Fibroblast of lung (primary cell): Measurements from ENCODE around the gene DCAF15. TPM values are rescaled to one million over a fixed set of nuclear protein-coding genes. Genes with fewer than 3 reads are reported as not detected.

Source experiments
- DNase-seq, 2 donors: peaks; one replicate each; pipeline versions ENCODE4 v3.0.0 to v3.0.0-alpha.2; 2010; ENCODE audit warnings: low read depth in 2 of 2
- H2AFZ ChIP-seq: 2 replicates; pipeline ENCODE4 v1.5.1; 2012; ENCODE audit warnings: low read length, control low read depth, inconsistent platforms
- H3K27ac ChIP-seq: 2 replicates; pipeline ENCODE4 v1.5.1; 2011; ENCODE audit warnings: low read length, control low read depth; ENCODE audit not compliant: insufficient read depth
- H3K27me3 ChIP-seq: 2 replicates; pipeline ENCODE4 v1.5.1; 2011; ENCODE audit warnings: mild to moderate bottlenecking, low read length; ENCODE audit not compliant: control insufficient read depth, insufficient read depth
- H3K36me3 ChIP-seq: 2 replicates; pipeline ENCODE4 v1.5.1; 2011; ENCODE audit warnings: low read length; ENCODE audit not compliant: control insufficient read depth, insufficient read depth
- H3K4me1 ChIP-seq: 2 replicates; pipeline ENCODE4 v1.5.1; 2011; ENCODE audit warnings: low read length; ENCODE audit not compliant: control insufficient read depth, insufficient read depth; ENCODE audit errors: extremely low read depth
- H3K4me2 ChIP-seq: 2 replicates; pipeline ENCODE4 v1.5.1; 2011; ENCODE audit warnings: low read length, control low read depth; ENCODE audit not compliant: insufficient read depth; ENCODE audit errors: extremely low read depth
- H3K4me3 ChIP-seq, 4 experiments: fragments of 200-600 bp in 1 of 4; sonication (generic) in 1 of 4; replicated peaks in 1 of 4; 2 replicates each; pipeline ENCODE4 v1.5.1; 2011 to 2016; ENCODE audit warnings: low read length in 4 of 4, low read depth in 3 of 4, mild to moderate bottlenecking in 3 of 4, control low read depth in 2 of 4, inconsistent platforms in 1 of 4, mixed read lengths in 1 of 4; ENCODE audit not compliant: insufficient read depth in 1 of 4; ENCODE audit errors: control extremely low read depth in 1 of 4
- H3K79me2 ChIP-seq: 2 replicates; pipeline ENCODE4 v1.5.1; 2012; ENCODE audit warnings: mild to moderate bottlenecking, low read length, inconsistent platforms; ENCODE audit not compliant: control insufficient read depth, insufficient read depth
- H3K9ac ChIP-seq: 2 replicates; pipeline ENCODE4 v1.5.1; 2011; ENCODE audit warnings: mild to moderate bottlenecking, low read length, control low read depth; ENCODE audit not compliant: insufficient read depth
- H3K9me3 ChIP-seq: 2 replicates; pipeline ENCODE4 v1.5.1; 2012; ENCODE audit warnings: low read depth, low read length; ENCODE audit not compliant: control insufficient read depth, insufficient read depth
- H4K20me1 ChIP-seq: 2 replicates; pipeline ENCODE4 v1.5.1; 2011; ENCODE audit warnings: low read length; ENCODE audit not compliant: control insufficient read depth, insufficient read depth; ENCODE audit errors: extremely low read depth
- EZH2 ChIP-seq: IDR thresholded peaks from 2 replicates; pipeline ENCODE4 v1.5.1; 2012; ENCODE audit warnings: low read length, control low read depth, mild to moderate bottlenecking; ENCODE audit errors: missing control alignments
- polyA plus RNA-seq, 2 donors: library from polyadenylated mRNA; depleted of rRNA in 1 of 2; stranded (reverse) in 1 of 2; unstranded in 1 of 2; fragments of >200 nt; gene quantifications; 2 replicates each; pipeline ENCODE4 v1.2.1, GENCODE V29; 2011 to 2012; ENCODE audit warnings: missing spikeins in 1 of 2
- total RNA-seq: library from RNA; depleted of rRNA; stranded (reverse); fragments of >200 nt; gene quantifications from 2 replicates; pipeline ENCODE4 v1.2.1, GENCODE V29; 2014
- TF ChIP-seq, protein P1 (sequence below), 2 donors: IDR thresholded peaks in 1 of 2; conservative IDR thresholded peaks in 1 of 2; 1 replicate in 1 of 2; 2 replicates in 1 of 2; pipeline ENCODE4 v1.5.1; 2011 to 2012; ENCODE audit warnings: low read length in 2 of 2, control low read depth in 1 of 2, inconsistent platforms in 1 of 2, low read depth in 1 of 2, mild to moderate bottlenecking in 1 of 2

Gene DCAF15
- total and polyA plus RNA-seq, 2 donors (not counting 1 experiment from before 2014, with no cell fraction given), result 6.3 to 9.5 TPM

- H3K4me3 ChIP-seq, result no peak overlapping the region
- H3K36me3 ChIP-seq, result no peaks in the 10 kb centered on the region
- no peaks in the 10 kb centered on the region for H4K20me1 ChIP-seq
- H3K27ac ChIP-seq, result no peak overlapping the region
- H2AFZ ChIP-seq, result no peak overlapping the region
- no peaks in the 10 kb centered on the region for H3K27me3 ChIP-seq
- peaks cover 15% of the 10 kb centered on the region for H3K4me1 ChIP-seq
- TF ChIP-seq EZH2, result no peak
- TF ChIP-seq, protein P1, sequence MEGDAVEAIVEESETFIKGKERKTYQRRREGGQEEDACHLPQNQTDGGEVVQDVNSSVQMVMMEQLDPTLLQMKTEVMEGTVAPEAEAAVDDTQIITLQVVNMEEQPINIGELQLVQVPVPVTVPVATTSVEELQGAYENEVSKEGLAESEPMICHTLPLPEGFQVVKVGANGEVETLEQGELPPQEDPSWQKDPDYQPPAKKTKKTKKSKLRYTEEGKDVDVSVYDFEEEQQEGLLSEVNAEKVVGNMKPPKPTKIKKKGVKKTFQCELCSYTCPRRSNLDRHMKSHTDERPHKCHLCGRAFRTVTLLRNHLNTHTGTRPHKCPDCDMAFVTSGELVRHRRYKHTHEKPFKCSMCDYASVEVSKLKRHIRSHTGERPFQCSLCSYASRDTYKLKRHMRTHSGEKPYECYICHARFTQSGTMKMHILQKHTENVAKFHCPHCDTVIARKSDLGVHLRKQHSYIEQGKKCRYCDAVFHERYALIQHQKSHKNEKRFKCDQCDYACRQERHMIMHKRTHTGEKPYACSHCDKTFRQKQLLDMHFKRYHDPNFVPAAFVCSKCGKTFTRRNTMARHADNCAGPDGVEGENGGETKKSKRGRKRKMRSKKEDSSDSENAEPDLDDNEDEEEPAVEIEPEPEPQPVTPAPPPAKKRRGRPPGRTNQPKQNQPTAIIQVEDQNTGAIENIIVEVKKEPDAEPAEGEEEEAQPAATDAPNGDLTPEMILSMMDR (conservative IDR thresholded peaks at IDR 0.05 in 1 of 2, IDR thresholded peaks at IDR 0.05 in 1 of 2; ENCODE audit: low read depth in 1 of 2, low read length in 2 of 2), result no peak
- H3K9ac ChIP-seq, result no peak overlapping the region
- peaks cover 5% of the 10 kb centered on the region for H3K79me2 ChIP-seq
- no peak for DNase-seq
- H3K9me3 ChIP-seq, result no peaks in the 10 kb centered on the region
- H3K4me2 ChIP-seq, result no peak overlapping the region
Observed at GRCh38 chr19:14000691-14001375, 48.5 kb downstream of the DCAF15 start.

GRCh38 chr19:14002571-14003250 lies 50.4 kb downstream of the DCAF15 start:
- DNase-seq, result no peak
- Histone ChIP-seq H3K9me3 (no peaks in the 10 kb centered on the region), H3K9ac (no peak overlapping the region), H3K4me2 (no peak overlapping the region), H3K4me1 (peaks cover 15% of the 10 kb centered on the region), H3K4me3 (no peak overlapping the region), H4K20me1 (no peaks in the 10 kb centered on the region), H3K79me2 (peaks cover 5% of the 10 kb centered on the region), H2AFZ (peak overlapping the region; percentile 52), H3K27ac (peak overlapping the region; percentile 39), H3K27me3 (no peaks in the 10 kb centered on the region), H3K36me3 (no peaks in the 10 kb centered on the region)
- TF ChIP-seq, protein P1 (conservative IDR thresholded peaks at IDR 0.05 in 1 of 2, IDR thresholded peaks at IDR 0.05 in 1 of 2; ENCODE audit: low read depth in 1 of 2, low read length in 2 of 2), result no peak
- no peak for TF ChIP-seq EZH2

DNA sequence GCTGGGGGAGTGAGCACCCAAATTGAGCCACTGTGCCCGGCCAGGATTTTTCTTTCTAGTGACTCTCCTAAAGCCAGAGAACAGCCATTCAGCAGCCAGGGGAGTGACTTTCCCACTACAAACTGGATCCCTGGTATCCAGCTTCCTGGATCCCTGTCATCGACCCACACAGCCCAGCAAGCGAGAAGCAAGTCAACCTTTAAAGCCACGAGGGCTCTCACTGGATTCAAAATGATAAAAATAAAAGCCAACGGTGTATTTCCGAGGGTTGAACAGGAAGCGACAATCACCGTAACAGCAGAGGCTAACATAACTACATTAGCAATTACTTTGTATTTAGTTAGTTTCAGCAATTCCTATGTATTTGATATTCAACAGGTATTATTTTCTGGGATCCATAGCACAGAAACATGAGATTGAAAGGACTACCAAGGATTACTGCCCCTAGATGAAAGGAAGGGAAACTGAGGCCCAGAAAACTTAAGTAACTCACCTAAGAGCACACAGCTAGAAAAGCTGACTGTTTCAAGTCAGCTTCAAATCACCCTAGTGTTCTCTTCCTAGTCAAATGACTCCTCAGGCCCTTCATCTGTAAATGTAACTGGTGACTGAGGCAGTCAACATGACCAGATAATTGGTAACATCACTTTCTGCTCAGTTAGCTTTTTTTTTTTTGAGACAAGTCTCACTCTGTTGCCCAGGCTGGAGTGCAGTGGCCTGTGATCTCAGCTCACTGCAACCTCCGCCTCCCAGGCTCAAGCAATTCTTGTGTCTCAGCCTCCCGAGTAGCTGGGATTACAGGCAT lies 51.1 kb downstream of the DCAF15 start:
- TF ChIP-seq EZH2, result no peak
- TF ChIP-seq, protein P1 (conservative IDR thresholded peaks at IDR 0.05 in 1 of 2, IDR thresholded peaks at IDR 0.05 in 1 of 2; ENCODE audit: low read depth in 1 of 2, low read length in 2 of 2), result no peak
- H3K27ac ChIP-seq, result peak overlapping the region; percentile 39
- no peaks in the 10 kb centered on the region for H3K36me3 ChIP-seq
- no peak overlapping the region for H3K9ac ChIP-seq
- H3K4me3 ChIP-seq, result no peak overlapping the region
- H3K9me3 ChIP-seq, result no peaks in the 10 kb centered on the region
- H3K4me1 ChIP-seq, result peaks cover 15% of the 10 kb centered on the region
- H2AFZ ChIP-seq, result no peak overlapping the region
- DNase-seq, result no peak
- no peaks in the 10 kb centered on the region for H4K20me1 ChIP-seq
- peak overlapping the region; percentile 23 for H3K4me2 ChIP-seq
- H3K27me3 ChIP-seq, result no peaks in the 10 kb centered on the region
- peaks cover 5% of the 10 kb centered on the region for H3K79me2 ChIP-seq
